Adrenal gland (tissue), 5 donors: ENCODE results near the gene AGMAT.

ENCODE experiments used
- POLR2A ChIP-seq, 2 donors: fragments of 450-650 bp; IDR thresholded peaks; one replicate each; pipeline ENCODE4 v1.6.1; 2017; ENCODE audit warnings: antibody characterized with exemption in 2 of 2, mild to moderate bottlenecking in 2 of 2, moderate library complexity in 1 of 2
- TF ChIP-seq, protein P1 (sequence below), 6 experiments: fragments of 450-650 bp in 4 of 6; fragments of 200-600 bp in 2 of 6; sonication (generic) in 1 of 6; IDR thresholded peaks; 1 replicate in 5 of 6; 2 replicates in 1 of 6; pipeline versions ENCODE4 v1.5.1 to v1.8.0; 2016 to 2021; ENCODE audit warnings: antibody characterized with exemption in 6 of 6, mild to moderate bottlenecking in 2 of 6, moderate library complexity in 1 of 6
- donor health status: DM: no; HTN: no; CAD: no.

GRCh38 chr1:15571266-15571665 lies 13.6 kb downstream of the AGMAT start:
- TF ChIP-seq, protein P1, sequence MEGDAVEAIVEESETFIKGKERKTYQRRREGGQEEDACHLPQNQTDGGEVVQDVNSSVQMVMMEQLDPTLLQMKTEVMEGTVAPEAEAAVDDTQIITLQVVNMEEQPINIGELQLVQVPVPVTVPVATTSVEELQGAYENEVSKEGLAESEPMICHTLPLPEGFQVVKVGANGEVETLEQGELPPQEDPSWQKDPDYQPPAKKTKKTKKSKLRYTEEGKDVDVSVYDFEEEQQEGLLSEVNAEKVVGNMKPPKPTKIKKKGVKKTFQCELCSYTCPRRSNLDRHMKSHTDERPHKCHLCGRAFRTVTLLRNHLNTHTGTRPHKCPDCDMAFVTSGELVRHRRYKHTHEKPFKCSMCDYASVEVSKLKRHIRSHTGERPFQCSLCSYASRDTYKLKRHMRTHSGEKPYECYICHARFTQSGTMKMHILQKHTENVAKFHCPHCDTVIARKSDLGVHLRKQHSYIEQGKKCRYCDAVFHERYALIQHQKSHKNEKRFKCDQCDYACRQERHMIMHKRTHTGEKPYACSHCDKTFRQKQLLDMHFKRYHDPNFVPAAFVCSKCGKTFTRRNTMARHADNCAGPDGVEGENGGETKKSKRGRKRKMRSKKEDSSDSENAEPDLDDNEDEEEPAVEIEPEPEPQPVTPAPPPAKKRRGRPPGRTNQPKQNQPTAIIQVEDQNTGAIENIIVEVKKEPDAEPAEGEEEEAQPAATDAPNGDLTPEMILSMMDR (IDR thresholded peaks at IDR 0.05): no peak
- no peak for TF ChIP-seq POLR2A (IDR thresholded peaks at IDR 0.05)
